ENCODE measurements around the gene RFC4. TPM values are rescaled to one million over a fixed set of nuclear protein-coding genes. Genes with fewer than 3 reads are reported as not detected.

RFC4 gene
- total and polyA plus RNA-seq, 2 of the 8 experiments (the other 6 are each of a cell fraction or from before 2014, with no cell fraction given), result 21.8 to 86.9 TPM

- Histone ChIP-seq H3K9me3 (ENCODE audit: insufficient read depth in 2 of 2, low read depth in 1 of 2, low read length in 1 of 2) (no peaks in the 10 kb centered on the region; a peak in 1 of 4 replicates), H2AFZ (ENCODE audit: low read length) (no peak overlapping the region), H2BK5ac (ENCODE audit: low read depth, low read length) (no peak overlapping the region), H3K4me2 (ENCODE audit: insufficient read depth in 1 of 2, low read depth in 2 of 2, low read length in 2 of 2) (no peak overlapping the region), H3K23me2 (ENCODE audit: low read depth, low read length) (peaks cover 11% of the 10 kb centered on the region), H2AK5ac (ENCODE audit: low read depth, low read length) (no peak overlapping the region), H4K8ac (ENCODE audit: extremely low read depth, insufficient read depth, low read length) (no peak overlapping the region), H4K91ac (replicated peaks; ENCODE audit: insufficient read length, low read length) (no peak overlapping the region), H3K23ac (ENCODE audit: insufficient read length) (no peak overlapping the region), H2BK20ac (ENCODE audit: low read length) (no peak overlapping the region), H3K9ac (replicated peaks in 1 of 4; ENCODE audit: extremely low read depth in 1 of 4, low read depth in 3 of 4, low read length in 3 of 4) (no peak overlapping the region), H3K14ac (ENCODE audit: insufficient read length) (no peak overlapping the region), H3K79me1 (ENCODE audit: low read depth, low read length) (no peaks in the 10 kb centered on the region), H3K4me1 (replicated peaks in 1 of 4; ENCODE audit: control insufficient read depth in 3 of 4, insufficient read depth in 4 of 4, low read length in 3 of 4) (peaks cover 0 to 5% (median 2%) of the 10 kb centered on the region in 4 experiments; a peak in 3 of 7 replicates), H3K4ac (replicated peaks; ENCODE audit: insufficient read length, low read depth, low read length) (no peak overlapping the region), H2BK15ac (ENCODE audit: low read length) (no peak overlapping the region), H2BK120ac (replicated peaks; ENCODE audit: low read depth, low read length) (no peak overlapping the region), H4K20me1 (replicated peaks in 1 of 2; ENCODE audit: control insufficient read depth in 1 of 2, insufficient read depth in 2 of 2, low read length in 2 of 2) (no peaks in the 10 kb centered on the region), H3K18ac (ENCODE audit: extremely low read depth, low read length) (no peak overlapping the region), H3K36me3 (ENCODE audit: control insufficient read depth in 2 of 4, insufficient read depth in 4 of 4, low read length in 3 of 4) (no peaks in the 10 kb centered on the region), H3K27ac (ENCODE audit: low read depth, low read length) (no peak overlapping the region), H2BK12ac (ENCODE audit: low read depth, low read length) (no peak overlapping the region), H4K5ac (ENCODE audit: insufficient read length, low read depth, low read length) (no peak overlapping the region), H3K27me3 (replicated peaks in 1 of 4; ENCODE audit: control insufficient read depth in 3 of 4, extremely low read depth in 1 of 4, insufficient read depth in 3 of 4, low read length in 3 of 4) (no peaks in the 10 kb centered on the region), H3K79me2 (ENCODE audit: control insufficient read depth in 1 of 2, insufficient read depth in 2 of 2, low read length in 2 of 2) (peaks cover 0 to 8% of the 10 kb centered on the region in 2 experiments; a peak in 2 of 4 replicates), H3K4me3 (ENCODE audit: extremely low read depth in 1 of 4, insufficient read depth in 2 of 4, low read depth in 3 of 4, low read length in 4 of 4) (no peak overlapping the region), H3K56ac (replicated peaks; ENCODE audit: insufficient read length, low read depth, low read length) (no peak overlapping the region)
- POLR2A ChIA-PET (ENCODE audit: partially characterized antibody), result interaction anchor here (0.9 to 1.6 kb wide), 2 partner anchors 20 to 26 kb away, joined by 3 to 8 read pairs; partner anchors contain the start of gene EIF4A2
- TF ChIP-seq SIX5 (IDR thresholded peaks at IDR 0.05; ENCODE audit: low read depth, low read length) (no peak), KDM5A (IDR thresholded peaks at IDR 0.05; ENCODE audit: low read length) (no peak), EZH2 (IDR thresholded peaks at IDR 0.05; ENCODE audit: low read depth, low read length, severe bottlenecking) (no peak), TCF12 (IDR thresholded peaks at IDR 0.05; ENCODE audit: low read depth, low read length) (no peak), E2F6 (IDR thresholded peaks at IDR 0.05) (no peak), KDM1A (IDR thresholded peaks at IDR 0.05; ENCODE audit: borderline replicate concordance, low read length) (no peak), USF2 (IDR thresholded peaks at IDR 0.05; ENCODE audit: low read length) (no peak), KDM4A (IDR thresholded peaks at IDR 0.05; ENCODE audit: low read depth, low read length, severe bottlenecking) (no peak), GABPA (IDR thresholded peaks at IDR 0.05; ENCODE audit: borderline replicate concordance, insufficient read depth, low read length) (no peak), ASH2L (IDR thresholded peaks at IDR 0.05; ENCODE audit: low read length) (no peak)
- no peak for FAIRE-seq
- DNase-seq (ENCODE audit: low read depth in 1 of 2, low spot score in 2 of 2), result no peak
- CTCF ChIA-PET (ENCODE audit: partially characterized antibody), result interaction anchor here (0.6 to 3.0 kb wide), 2 partner anchors 11 to 355 kb away, joined by 3 to 10 read pairs; no protein-coding TSS in a partner anchor
- WGBS, 2 experiments (ENCODE audit: extremely low coverage in 1 of 2, insufficient coverage in 1 of 2, insufficient read length in 1 of 2, insufficient replicate concordance in 2 of 2, low coverage in 1 of 2, low lambda C conversion rate in 2 of 2, missing lambda C conversion rate in 1 of 2), result 87% methylated on average over 4 of the region's 5 CpGs; no CpG with 5 or more reads in 1 of the 2 experiments
Measured at GRCh38 chr3:186810336-186810996, 4.2 kb upstream of the RFC4 start.

All from H1 (cell line).